Mesodermal cell (in vitro differentiated cells): ENCODE results near the gene GFI1.

Experiments used
- H3K27ac ChIP-seq: 2 replicates; pipeline ENCODE4 v1.7.0; 2013; ENCODE audit warnings: mild to moderate bottlenecking, low read depth, low read length, moderate library complexity; ENCODE audit not compliant: severe bottlenecking
- H3K36me3 ChIP-seq: 2 replicates; pipeline ENCODE4 v1.7.1; 2013; ENCODE audit warnings: mild to moderate bottlenecking, low read length, moderate library complexity; ENCODE audit not compliant: control insufficient read depth, insufficient read depth
- H3K4me1 ChIP-seq: one replicate; pipeline ENCODE4 v1.7.1; 2013; ENCODE audit warnings: mild to moderate bottlenecking, low read length; ENCODE audit not compliant: insufficient read depth, control insufficient read depth, poor library complexity, severe bottlenecking
- H3K4me3 ChIP-seq: 2 replicates; pipeline ENCODE4 v1.7.0; 2013; ENCODE audit warnings: low read length, control low read depth, mild to moderate bottlenecking; ENCODE audit not compliant: insufficient read depth, poor library complexity, severe bottlenecking; ENCODE audit errors: extremely low read depth
- H3K9me3 ChIP-seq: 2 replicates; pipeline ENCODE4 v1.7.1; 2013; ENCODE audit warnings: mild to moderate bottlenecking, low read length, moderate library complexity; ENCODE audit not compliant: control insufficient read depth
- WGBS, 2 experiments: methylation state at CpG; one replicate each; pipeline ENCODE4 v1.1.5; 2013; ENCODE audit warnings: missing lambda C conversion rate in 2 of 2; ENCODE audit not compliant: insufficient coverage in 2 of 2; 5-methylcytosine and 5-hydroxymethylcytosine counted together

GFI1 gene

GRCh38 chr1:92488416-92488815 is 1.7 kb upstream of the GFI1 start:
- no peaks in the 10 kb centered on the region for H3K36me3 ChIP-seq
- H3K4me3 ChIP-seq = no peak overlapping the region
- no peaks in the 10 kb centered on the region for H3K9me3 ChIP-seq
- WGBS, 2 experiments = 86% methylated on average over 1 of the region's 3 CpGs; no CpG with 5 or more reads in 1 of the 2 experiments
- H3K4me1 ChIP-seq = peaks cover 24% of the 10 kb centered on the region
- H3K27ac ChIP-seq = no peak overlapping the region

- Histone ChIP-seq H3K27ac (no peak overlapping the region), H3K4me3 (peak overlapping the region; percentile 42), H3K36me3 (no peaks in the 10 kb centered on the region), H3K9me3 (no peaks in the 10 kb centered on the region), H3K4me1 (peaks cover 36% of the 10 kb centered on the region)
- WGBS, 2 experiments = 15 to 16% methylated on average over 5 of the region's 7 CpGs
These were observed 417 bp upstream of the GFI1 start for GRCh38 chr1:92487078-92487605.

- H3K27ac ChIP-seq = no peak overlapping the region
- H3K4me3 ChIP-seq = peak overlapping the region; percentile 42
- H3K36me3 ChIP-seq = no peaks in the 10 kb centered on the region
- H3K4me1 ChIP-seq = peaks cover 47% of the 10 kb centered on the region
- H3K9me3 ChIP-seq = no peaks in the 10 kb centered on the region
- 0 to 1% methylated on average over 72 to 75 of the region's 82 CpGs for WGBS, 2 experiments
These were observed 1.1 kb downstream of the GFI1 start for GRCh38 chr1:92485381-92486250.

- 0 to 1% methylated on average over 54 to 60 of the region's 65 CpGs for WGBS, 2 experiments
- H3K4me1 ChIP-seq = peaks cover 47% of the 10 kb centered on the region
- no peaks in the 10 kb centered on the region for H3K9me3 ChIP-seq
- H3K36me3 ChIP-seq = no peaks in the 10 kb centered on the region
- no peak overlapping the region for H3K27ac ChIP-seq
- H3K4me3 ChIP-seq = peak overlapping the region; percentile 42
These were observed 2.0 kb downstream of the GFI1 start for GRCh38 chr1:92484472-92485380.

DNA sequence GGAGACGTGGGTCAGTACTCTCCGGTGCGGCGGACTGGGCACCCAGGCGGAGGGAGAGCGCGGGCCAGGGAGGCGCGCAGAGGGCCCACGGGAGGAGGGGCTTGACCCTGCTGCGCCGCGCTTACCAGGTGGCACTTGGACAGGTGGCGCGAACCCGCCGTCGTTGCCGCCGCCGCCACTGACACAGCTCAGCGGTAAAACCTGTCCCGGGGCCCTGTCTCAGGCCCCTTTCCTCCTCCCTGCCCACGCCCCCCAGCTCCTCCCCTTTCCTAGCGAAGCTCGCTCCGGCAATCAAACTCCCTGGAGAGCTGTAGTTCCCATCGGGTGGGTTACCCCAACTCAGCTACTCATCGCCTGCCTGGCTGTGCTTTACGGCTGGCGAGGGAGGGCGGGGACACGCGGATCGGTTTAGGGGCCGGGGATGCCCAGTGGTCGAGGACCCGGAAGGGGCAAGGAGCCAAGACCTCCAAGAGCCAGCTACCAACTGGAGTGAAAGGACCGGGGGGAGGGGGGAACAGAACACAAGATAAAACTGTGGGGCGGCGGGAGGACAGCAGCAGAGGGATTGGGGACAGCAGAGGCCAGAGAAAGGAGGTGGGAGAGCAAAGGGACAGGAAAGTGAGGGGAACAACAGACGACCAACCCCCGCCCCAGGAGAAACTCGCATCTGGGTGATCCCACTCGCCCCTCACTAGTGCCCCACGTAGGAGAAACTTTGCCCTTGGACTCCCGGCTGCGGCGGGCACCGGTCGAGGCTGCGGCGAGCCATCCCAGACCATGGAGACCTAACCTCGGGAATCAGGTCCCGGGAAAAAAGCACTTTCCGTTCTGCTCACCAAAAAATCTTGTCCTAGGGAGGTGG is 2.9 kb downstream of the GFI1 start:
- WGBS, 2 experiments = 1% methylated on average over 44 to 45 of the region's 56 CpGs
- no peaks in the 10 kb centered on the region for H3K9me3 ChIP-seq
- peaks cover 47% of the 10 kb centered on the region for H3K4me1 ChIP-seq
- H3K27ac ChIP-seq = no peak overlapping the region
- H3K36me3 ChIP-seq = peaks cover 2% of the 10 kb centered on the region
- peak overlapping the region; percentile 42 for H3K4me3 ChIP-seq

DNA sequence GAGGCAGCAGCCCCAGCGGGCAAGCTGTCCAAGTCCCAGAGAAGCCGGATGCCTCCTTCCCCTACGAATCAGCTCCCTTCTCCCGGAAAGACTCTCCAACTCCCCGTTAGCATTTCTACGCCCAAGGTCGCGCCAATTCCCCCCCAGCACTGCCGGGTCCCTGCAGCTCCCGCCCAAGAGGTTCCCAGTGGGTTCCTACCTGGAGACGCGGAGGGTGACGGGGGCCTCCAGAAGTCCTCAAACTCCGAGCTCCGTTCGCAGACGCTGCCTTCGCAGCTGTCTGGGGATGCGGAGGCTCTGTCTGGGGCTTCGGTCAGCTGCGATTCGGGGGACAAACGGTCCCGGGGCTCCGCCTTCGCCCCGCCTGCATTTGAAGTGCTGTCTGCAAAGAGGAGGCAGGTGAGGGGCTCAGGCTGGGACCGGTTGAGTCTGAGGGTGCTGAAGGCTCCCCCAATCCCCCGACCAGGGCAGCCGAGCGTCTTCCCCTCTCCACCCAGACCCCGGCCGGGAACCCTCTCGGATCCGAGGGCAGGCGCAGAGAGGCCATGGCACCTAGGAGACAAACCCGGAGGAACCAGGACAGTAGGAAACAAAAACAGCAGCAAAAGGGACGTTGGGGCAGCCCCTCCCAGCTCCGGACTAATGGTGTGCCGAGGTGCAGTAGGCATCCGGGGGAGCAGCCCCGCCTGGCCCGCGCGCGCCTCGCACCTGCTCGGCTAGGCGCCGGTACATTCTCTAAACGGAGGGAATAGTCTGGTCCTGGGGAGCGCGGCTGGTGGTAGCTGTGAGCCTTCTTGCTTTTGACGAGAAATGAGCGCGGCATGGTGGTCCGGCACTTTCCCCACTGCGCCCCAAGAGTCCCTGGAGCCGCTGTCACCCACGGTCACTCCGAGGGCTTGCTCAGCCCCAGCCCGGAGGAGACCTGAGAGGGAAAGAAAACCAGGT is 3.8 kb downstream of the GFI1 start:
- H3K27ac ChIP-seq = no peak overlapping the region
- H3K4me1 ChIP-seq = peaks cover 47% of the 10 kb centered on the region
- peak overlapping the region; percentile 42 for H3K4me3 ChIP-seq
- H3K36me3 ChIP-seq = peaks cover 2% of the 10 kb centered on the region
- H3K9me3 ChIP-seq = no peaks in the 10 kb centered on the region
- WGBS, 2 experiments = 1 to 2% methylated on average over 49 to 52 of the region's 62 CpGs

- peak overlapping the region; percentile 42 for H3K4me3 ChIP-seq
- peaks cover 2% of the 10 kb centered on the region for H3K36me3 ChIP-seq
- H3K9me3 ChIP-seq = no peaks in the 10 kb centered on the region
- H3K27ac ChIP-seq = no peak overlapping the region
- H3K4me1 ChIP-seq = peaks cover 47% of the 10 kb centered on the region
- WGBS, 2 experiments = 4% methylated on average over 32 to 34 of the region's 39 CpGs
These were observed 4.6 kb downstream of the GFI1 start for GRCh38 chr1:92481971-92482664.

- peaks cover 2% of the 10 kb centered on the region for H3K36me3 ChIP-seq
- peaks cover 42% of the 10 kb centered on the region for H3K4me1 ChIP-seq
- H3K9me3 ChIP-seq = no peaks in the 10 kb centered on the region
- H3K27ac ChIP-seq = no peak overlapping the region
- WGBS, 2 experiments = 5 to 8% methylated on average over 6 of the region's 12 CpGs
- peak overlapping the region; percentile 42 for H3K4me3 ChIP-seq
These were observed 5.2 kb downstream of the GFI1 start for GRCh38 chr1:92481599-92481925.
